ENCODE measurements around the gene EPHX1.

The EPHX1 gene

DNA sequence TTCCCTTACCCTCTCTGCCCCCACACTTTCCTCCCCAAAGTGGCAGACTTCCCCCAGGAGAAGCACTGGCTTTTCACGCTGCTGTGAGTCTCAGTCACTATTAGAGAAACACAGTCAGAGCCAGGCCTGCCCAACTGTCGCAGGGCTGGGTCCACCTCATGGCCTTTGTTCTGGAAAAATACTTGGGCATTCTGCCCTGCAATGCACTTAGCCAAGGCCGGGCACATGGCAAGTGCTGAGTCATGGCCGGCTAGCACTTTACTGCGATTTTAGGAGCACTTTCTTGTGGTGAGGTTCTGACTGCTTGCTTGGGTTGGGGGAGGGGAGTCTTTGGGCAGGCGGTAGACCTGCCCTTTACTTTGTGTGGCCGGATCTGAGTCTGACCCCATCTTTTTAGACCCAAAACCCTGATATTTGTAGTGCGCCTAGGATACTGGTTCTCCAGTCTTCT lies 7.7 kb downstream of the EPHX1 start:
- Mint-ChIP-seq H3K36me3 (peaks cover 0 to 4% of the 10 kb centered on the region in 2 donors), H3K4me3 (no peak overlapping the region), H3K27me3 (no peaks in the 10 kb centered on the region), H3K4me1 (peaks cover 2 to 9% of the 10 kb centered on the region in 2 donors), H3K27ac (no peak overlapping the region), H3K9me3 (peaks cover 0 to 2% of the 10 kb centered on the region in 2 donors)
- ATAC-seq (replicated peaks), result no peak
- no peak for DNase-seq

DNA sequence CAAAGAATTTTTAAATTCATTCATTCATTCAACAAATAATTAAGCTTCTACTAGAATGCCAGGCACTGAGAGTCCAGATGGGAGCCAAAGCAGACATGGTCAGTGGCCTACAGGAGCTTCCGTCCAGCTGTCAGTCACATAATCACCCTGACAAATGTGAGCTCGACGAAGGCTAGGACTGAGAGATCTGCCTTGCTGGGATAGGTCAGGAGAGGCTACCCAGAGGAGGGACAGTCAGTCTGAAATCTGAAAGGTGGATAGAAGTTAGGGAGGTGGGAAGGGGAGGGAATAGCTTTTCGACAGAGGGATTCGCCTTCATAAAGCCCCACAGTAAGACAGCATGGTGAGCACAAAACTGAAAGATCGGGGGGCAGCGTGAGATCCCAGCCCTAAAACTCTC lies 8.3 kb downstream of the EPHX1 start:
- no peak for DNase-seq
- no peak overlapping the region for H3K4me3 Mint-ChIP-seq
- H3K27me3 Mint-ChIP-seq, result no peaks in the 10 kb centered on the region
- H3K4me1 Mint-ChIP-seq, result peaks cover 0 to 9% of the 10 kb centered on the region in 2 donors
- H3K36me3 Mint-ChIP-seq, result peaks cover 0 to 4% of the 10 kb centered on the region in 2 donors
- ATAC-seq (replicated peaks), result no peak
- H3K27ac Mint-ChIP-seq, result no peak overlapping the region
- peaks cover 0 to 2% of the 10 kb centered on the region in 2 donors for H3K9me3 Mint-ChIP-seq

DNA sequence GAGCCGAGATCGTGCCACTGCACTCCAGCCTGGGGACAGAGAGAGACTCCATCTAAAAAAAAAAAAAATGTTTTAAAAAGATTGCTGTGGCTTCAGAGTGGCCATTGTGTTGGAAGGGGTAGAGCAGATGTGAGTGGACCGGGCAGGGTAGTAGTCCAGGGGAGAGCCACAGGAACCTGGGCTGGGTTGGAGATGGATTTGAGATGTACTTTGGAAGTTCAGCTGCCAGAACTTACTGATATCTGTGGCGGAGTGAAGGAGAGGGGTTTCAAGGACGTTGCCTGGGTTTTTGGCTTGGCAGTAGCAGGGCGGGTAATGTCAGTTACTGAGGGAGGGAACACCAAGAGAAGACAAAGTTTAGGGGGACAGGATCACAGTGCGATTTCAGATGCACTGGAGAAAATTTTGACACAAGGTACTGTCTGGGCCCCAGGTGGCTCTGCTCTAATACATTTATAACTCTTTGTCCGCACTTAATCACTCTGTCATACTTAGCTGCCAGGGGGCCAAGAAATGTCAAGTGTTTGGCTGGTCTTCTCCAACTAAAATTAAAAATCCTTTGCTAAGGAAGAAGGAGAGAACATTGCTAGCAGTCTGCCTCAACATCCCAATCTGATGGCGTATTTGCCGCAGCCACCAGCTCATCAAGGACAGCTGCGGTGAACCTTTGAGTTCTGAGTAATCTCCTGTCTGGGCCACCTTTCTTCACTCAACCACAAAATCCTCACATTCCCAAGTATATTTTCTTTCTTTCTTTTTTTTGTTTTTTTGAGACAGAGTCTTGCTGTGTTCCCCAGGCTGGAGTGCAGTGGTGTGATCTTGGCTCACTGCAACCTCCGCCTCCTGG lies 9.6 kb downstream of the EPHX1 start:
- Mint-ChIP-seq H3K27me3 (no peaks in the 10 kb centered on the region), H3K9me3 (peaks cover 0 to 2% of the 10 kb centered on the region in 2 donors), H3K4me1 (peaks cover 0 to 9% of the 10 kb centered on the region in 2 donors), H3K27ac (no peak overlapping the region), H3K36me3 (peaks cover 0 to 4% of the 10 kb centered on the region in 2 donors), H3K4me3 (no peak overlapping the region)
- ATAC-seq (replicated peaks) (no peak), DNase-seq (no peak)

DNA sequence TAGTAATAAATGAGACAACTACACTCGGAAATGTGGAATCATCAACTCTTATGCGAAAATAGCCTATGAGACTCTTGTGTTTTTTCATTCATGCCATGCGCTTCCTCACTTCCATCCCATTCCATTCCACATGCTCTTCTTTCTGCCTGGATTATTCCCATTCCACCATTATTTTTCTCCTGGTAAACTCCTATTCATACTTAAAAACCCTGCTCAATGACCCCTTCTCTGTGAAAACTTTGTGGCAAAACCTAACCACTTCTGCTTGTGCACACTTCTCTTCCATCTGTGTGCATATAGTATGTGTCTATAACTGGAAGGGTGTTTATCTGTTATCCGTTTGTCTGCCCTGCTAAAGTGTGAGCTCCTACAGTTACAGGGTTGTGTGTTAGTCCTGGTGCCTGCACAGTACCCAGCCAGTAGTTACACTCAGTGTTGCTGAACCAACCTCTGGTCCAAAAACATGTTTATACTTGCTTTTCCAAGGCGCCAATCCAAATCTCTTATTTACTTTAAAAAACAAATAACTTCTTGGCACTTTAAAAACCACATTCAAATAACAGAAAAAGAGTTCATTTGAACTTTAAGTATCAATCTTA lies 10.7 kb downstream of the EPHX1 start:
- Mint-ChIP-seq H3K27me3 (no peaks in the 10 kb centered on the region), H3K4me3 (no peak overlapping the region), H3K4me1 (peaks cover 0 to 9% of the 10 kb centered on the region in 2 donors), H3K27ac (no peak overlapping the region), H3K9me3 (peaks cover 0 to 2% of the 10 kb centered on the region in 2 donors), H3K36me3 (peaks cover 0 to 4% of the 10 kb centered on the region in 2 donors)
- DNase-seq (no peak), ATAC-seq (replicated peaks) (no peak)

DNA sequence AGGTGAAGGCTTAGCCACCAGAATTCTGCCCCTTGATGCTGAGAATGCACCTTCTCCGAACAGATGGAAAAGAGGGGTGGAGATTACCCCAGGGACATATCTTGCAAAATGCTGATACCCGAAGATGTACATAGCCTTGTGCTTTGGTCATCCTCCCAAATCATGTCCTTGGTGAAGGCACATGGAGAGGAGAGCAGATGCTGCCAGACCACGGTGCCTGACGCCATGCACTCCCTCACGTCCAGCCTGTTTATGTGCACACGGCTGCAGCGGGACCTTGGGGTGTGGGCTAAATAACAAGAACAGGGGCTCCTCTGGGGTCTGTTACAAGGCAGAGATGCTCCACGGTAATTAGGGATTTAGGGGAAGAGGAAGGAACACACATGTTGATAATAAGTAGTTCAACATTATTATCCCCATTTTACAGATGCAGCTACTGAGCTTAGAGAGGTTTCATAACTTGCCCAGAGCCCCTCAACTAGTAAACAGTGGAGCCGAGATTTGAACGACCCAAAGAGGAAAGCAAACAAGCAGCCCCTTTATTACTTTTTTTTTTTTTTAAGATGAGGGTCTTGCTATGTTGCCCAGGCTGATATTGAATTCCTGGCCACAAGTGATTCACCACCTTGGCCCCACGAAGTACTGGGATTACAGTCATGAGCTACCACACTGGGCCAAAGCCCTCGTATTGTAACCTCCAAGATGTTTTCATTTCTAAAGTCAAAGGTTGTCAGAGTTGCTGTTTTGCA lies 12.9 kb downstream of the EPHX1 start:
- Mint-ChIP-seq H3K9me3 (peaks cover 0 to 2% of the 10 kb centered on the region in 2 donors), H3K36me3 (peaks cover 0 to 4% of the 10 kb centered on the region in 2 donors), H3K4me1 (peaks cover 0 to 4% of the 10 kb centered on the region in 2 donors), H3K27ac (no peak overlapping the region), H3K27me3 (no peaks in the 10 kb centered on the region), H3K4me3 (no peak overlapping the region)
- DNase-seq (no peak), ATAC-seq (replicated peaks) (no peak)

DNA sequence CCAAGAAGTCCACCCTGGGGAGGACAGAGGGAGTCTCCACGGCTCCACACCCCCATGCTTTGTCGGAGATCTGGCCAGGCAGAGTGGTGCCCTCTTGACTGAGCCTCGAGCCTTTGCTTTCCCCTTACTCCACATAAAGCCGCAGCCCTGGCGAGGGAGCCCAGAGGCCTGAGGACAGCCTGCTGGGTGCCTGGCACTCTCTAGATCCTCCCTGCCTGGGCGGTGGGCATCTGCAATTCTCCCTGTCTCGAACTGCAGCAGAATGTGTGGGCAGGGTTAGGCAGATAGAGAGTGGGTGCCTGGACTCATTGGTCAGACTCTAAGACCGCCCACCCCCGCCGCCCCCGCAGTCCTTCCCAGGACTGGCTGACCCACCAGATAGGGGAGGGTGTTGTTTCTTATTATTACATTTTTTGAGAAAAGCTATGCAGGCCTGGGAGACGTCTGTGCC lies 13.9 kb downstream of the EPHX1 start:
- H3K27ac Mint-ChIP-seq, result no peak overlapping the region
- ATAC-seq (replicated peaks), result no peak
- H3K4me3 Mint-ChIP-seq, result no peak overlapping the region
- peaks cover 0 to 2% of the 10 kb centered on the region in 2 donors for H3K9me3 Mint-ChIP-seq
- DNase-seq, result no peak
- peaks cover 0 to 4% of the 10 kb centered on the region in 2 donors for H3K36me3 Mint-ChIP-seq
- no peaks in the 10 kb centered on the region for H3K4me1 Mint-ChIP-seq
- H3K27me3 Mint-ChIP-seq, result no peaks in the 10 kb centered on the region

DNA sequence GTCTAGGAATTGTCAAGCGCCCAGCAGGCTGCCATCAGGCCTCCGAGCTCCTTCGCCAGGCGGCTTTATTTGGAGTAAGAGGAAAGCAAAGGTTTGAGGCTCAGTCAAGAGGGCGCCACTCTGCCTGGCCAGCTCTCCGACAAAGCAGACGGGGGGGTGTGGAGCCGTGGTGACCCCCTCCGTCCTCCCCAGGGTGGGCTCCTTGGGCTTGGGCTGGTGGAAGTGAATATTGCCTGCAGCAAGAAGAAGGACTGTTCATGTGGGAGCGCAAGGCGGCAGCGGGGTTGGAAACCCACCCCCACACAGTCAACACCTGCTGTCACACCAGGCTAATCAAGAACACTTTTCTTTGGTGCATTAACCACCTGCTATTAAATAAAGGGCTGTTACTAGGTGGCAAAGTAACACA lies 14.6 kb downstream of the EPHX1 start:
- Mint-ChIP-seq H3K27ac (no peak overlapping the region), H3K4me3 (no peak overlapping the region), H3K36me3 (peaks cover 0 to 5% of the 10 kb centered on the region in 2 donors), H3K27me3 (no peaks in the 10 kb centered on the region), H3K9me3 (peaks cover 0 to 2% of the 10 kb centered on the region in 2 donors), H3K4me1 (peaks cover 0 to 3% of the 10 kb centered on the region in 2 donors)
- ATAC-seq (replicated peaks) (no peak), DNase-seq (no peak)

DNA sequence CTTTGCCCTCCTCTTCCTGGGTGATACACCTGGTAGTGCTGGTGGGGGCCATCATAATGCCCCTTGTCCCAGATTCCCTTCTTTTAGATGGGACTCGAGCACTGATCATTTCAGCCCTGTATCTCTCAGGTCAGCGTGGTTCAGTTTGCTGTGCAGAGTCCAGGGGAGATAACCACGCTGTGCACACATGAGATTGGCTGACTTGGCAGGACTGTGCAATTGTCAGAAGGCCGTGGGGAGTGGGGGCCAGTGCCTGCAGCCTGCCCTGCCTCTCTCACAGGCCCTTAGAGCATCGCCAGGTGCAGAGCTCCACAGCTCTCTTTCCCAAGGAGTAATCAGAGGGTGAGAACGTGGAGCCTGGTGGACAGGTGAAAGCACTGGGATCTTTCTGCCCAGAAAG lies 15.2 kb downstream of the EPHX1 start:
- H3K27me3 Mint-ChIP-seq, result no peaks in the 10 kb centered on the region
- DNase-seq (no peak), ATAC-seq (replicated peaks) (no peak)
- no peak overlapping the region for H3K4me3 Mint-ChIP-seq
- H3K36me3 Mint-ChIP-seq, result peaks cover 0 to 5% of the 10 kb centered on the region in 2 donors
- no peak overlapping the region for H3K27ac Mint-ChIP-seq
- peaks cover 0 to 5% of the 10 kb centered on the region in 2 donors for H3K4me1 Mint-ChIP-seq
- H3K9me3 Mint-ChIP-seq, result peaks cover 0 to 2% of the 10 kb centered on the region in 2 donors

DNA sequence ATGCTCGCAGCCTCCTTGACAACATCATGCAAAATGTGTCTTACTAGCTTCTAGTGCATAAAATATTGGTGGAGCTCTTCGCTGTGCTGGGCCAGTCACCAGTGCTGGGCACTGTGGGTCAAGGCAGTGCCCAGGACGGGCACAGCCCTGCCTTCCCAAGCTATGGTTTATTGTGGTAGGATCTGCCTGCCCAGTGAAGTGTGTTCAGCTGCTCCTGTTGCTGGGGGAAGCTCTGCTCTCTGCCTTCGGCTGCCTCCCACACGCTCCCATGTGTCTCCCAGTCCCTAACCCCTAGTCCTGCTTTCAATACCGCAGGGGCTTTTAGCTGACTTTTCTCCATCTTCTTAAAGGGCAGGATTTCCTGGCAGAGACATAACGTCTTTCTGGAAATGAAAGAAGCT lies 15.7 kb downstream of the EPHX1 start:
- ATAC-seq (replicated peaks) (no peak), DNase-seq (no peak)
- Mint-ChIP-seq H3K27ac (no peak overlapping the region), H3K4me1 (peaks cover 0 to 5% of the 10 kb centered on the region in 2 donors), H3K36me3 (peaks cover 0 to 3% of the 10 kb centered on the region in 2 donors), H3K4me3 (no peak overlapping the region), H3K9me3 (peaks cover 0 to under 1% of the 10 kb centered on the region in 2 donors), H3K27me3 (no peaks in the 10 kb centered on the region)

DNA sequence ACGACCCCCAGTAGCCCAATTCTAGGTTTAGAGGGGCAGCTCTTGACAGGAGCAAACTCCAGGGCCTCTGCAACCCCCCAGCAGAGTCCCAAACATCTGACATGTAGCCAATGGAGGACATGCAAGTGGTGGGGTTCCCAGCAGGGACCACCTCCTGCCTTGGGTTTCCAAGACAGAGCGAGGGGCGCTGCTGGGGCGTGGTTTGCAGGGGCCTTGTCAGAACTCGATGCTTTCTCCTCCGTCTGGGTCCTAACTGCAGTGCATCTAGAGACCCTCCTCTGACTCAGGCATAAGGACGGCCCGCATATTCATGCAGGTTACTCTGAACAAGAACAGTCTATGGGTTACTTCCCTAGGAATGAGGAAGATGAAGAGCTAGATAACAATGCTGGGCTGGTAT lies 17.2 kb downstream of the EPHX1 start:
- peaks cover 0 to 5% of the 10 kb centered on the region in 2 donors for H3K4me1 Mint-ChIP-seq
- peaks cover 0 to 2% of the 10 kb centered on the region in 2 donors for H3K36me3 Mint-ChIP-seq
- ATAC-seq (replicated peaks) (no peak), DNase-seq (no peak)
- no peaks in the 10 kb centered on the region for H3K27me3 Mint-ChIP-seq
- no peaks in the 10 kb centered on the region for H3K9me3 Mint-ChIP-seq
- H3K27ac Mint-ChIP-seq, result no peak overlapping the region
- H3K4me3 Mint-ChIP-seq, result no peak overlapping the region

DNA sequence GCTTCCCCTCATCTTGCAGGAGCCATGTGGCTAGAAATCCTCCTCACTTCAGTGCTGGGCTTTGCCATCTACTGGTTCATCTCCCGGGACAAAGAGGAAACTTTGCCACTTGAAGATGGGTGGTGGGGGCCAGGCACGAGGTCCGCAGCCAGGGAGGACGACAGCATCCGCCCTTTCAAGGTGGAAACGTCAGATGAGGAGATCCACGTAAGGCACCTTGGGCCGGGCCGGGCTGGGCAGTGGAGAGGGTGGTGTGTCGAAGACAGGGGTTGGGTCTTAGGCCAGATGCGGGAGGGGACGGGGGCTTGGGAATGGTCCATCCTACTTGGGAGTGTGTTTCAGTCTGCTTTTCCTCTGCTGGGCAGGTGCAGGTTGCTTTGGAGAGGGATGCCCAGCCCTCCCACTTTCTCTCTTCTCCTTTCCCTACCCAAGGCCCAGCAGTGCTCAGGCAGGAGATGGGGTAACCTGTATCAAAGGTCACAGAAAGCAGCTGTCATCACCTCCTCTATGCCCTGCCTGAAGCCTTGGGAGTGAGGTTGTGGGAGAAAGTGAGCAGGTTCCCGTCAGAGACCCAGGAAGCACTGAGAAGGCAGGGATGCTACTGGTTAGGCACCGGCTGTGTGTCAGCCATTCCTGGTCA lies 18.9 kb downstream of the EPHX1 start:
- peaks cover 0 to 2% of the 10 kb centered on the region in 2 donors for H3K36me3 Mint-ChIP-seq
- H3K9me3 Mint-ChIP-seq, result no peaks in the 10 kb centered on the region
- H3K4me3 Mint-ChIP-seq, result no peak overlapping the region
- H3K4me1 Mint-ChIP-seq, result peaks cover 0 to 5% of the 10 kb centered on the region in 2 donors
- no peaks in the 10 kb centered on the region for H3K27me3 Mint-ChIP-seq
- no peak for DNase-seq
- ATAC-seq (replicated peaks), result no peak
- no peak overlapping the region for H3K27ac Mint-ChIP-seq

DNA sequence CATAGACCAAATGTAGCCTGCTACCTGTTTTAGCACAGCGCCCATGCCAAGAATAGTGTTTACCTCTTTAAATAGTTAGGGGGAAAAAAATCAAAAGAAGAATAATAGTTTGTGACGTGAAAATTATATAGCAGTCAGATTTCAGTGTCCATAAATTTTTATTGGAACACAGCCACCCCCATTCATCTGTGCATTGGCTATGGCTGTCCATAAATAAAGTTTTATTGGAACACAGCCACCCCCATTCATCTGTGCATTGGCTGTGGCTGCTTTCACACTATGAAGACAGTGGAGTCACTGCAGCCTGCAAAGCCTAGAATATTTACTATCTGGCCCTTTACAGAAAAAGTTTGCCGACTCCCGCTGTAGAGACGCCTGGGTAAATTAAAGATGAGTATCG lies 20.9 kb downstream of the EPHX1 start:
- Mint-ChIP-seq H3K36me3 (peaks cover 0 to 2% of the 10 kb centered on the region in 2 donors), H3K9me3 (no peaks in the 10 kb centered on the region)

DNA sequence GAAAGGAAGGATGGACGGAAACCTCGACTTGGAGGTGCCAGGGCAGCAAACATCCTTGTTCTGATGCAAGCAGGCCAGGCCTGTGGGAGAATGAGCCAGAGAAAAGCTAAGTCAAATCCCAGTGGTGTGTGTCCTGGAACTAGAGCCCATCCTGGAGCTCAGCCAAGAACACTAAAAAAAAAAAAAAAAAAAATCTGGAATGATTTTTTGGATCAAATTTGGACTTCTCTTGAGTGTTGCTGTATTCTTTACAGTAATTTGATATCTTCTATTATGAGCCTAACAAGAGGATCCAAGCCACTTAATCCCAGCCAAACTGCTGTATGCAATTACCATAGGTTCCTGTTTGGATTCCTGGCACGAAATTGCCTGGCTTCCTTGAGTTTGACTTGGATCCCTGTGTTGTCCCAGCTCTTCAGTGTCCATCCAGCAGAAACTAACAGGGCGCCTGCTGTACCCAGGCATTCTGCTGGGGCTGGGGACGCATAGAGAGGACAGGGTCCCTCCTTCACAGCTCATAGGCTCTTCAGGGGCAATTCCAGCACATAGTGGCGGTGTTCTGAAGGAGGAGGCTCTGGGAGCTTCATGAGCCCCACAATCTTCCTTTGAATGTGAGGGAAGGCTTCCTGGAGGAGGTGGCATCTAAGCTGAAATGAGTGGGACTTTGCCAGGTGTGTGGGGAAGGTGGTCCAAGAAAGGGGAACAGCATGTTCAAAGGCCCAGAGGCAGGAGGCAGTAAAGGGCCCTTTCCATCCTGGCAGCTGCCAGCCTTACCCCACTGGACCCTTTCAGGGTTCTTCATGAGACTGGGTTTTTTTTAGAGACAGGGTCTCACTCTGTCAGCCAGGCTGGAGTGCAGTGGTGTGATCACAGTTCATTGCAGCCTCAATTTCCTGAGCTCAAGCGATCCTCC lies 24.7 kb downstream of the EPHX1 start:
- no peak overlapping the region for H3K4me3 Mint-ChIP-seq
- peaks cover 0 to under 1% of the 10 kb centered on the region in 2 donors for H3K36me3 Mint-ChIP-seq
- H3K9me3 Mint-ChIP-seq, result no peaks in the 10 kb centered on the region
- ATAC-seq (replicated peaks) (no peak), DNase-seq (no peak)
- no peak overlapping the region for H3K27ac Mint-ChIP-seq
- H3K27me3 Mint-ChIP-seq, result no peaks in the 10 kb centered on the region
- H3K4me1 Mint-ChIP-seq, result no peaks in the 10 kb centered on the region

More for the DNA sequence above, 20.9 kb downstream of the EPHX1 start:
- DNase-seq (no peak), ATAC-seq (replicated peaks) (no peak)
- no peak overlapping the region for H3K27ac Mint-ChIP-seq
- no peaks in the 10 kb centered on the region for H3K27me3 Mint-ChIP-seq
- no peak overlapping the region for H3K4me3 Mint-ChIP-seq
- H3K4me1 Mint-ChIP-seq, result peaks cover 0 to 5% of the 10 kb centered on the region in 2 donors

Data from stimulated activated naive B cell treated with anti-CD40 and anti-IgM and Interleukin-4, amounts not matched to agents 10 μg/mL and 1 μg/mL and 100 μg/mL, for 72 hours (primary cell).